Vagina (tissue), 2 donors: ENCODE data around the gene KIF3C.

ENCODE experiments used
- POLR2A ChIP-seq, 2 donors: fragments of 450-650 bp; IDR thresholded peaks; one replicate each; pipeline ENCODE4 v1.6.1; 2017; ENCODE audit warnings: antibody characterized with exemption in 2 of 2, mild to moderate bottlenecking in 2 of 2, moderate library complexity in 2 of 2
- POLR2AphosphoS5 ChIP-seq, 2 donors: sonication (generic); formaldehyde crosslinking; IDR thresholded peaks; one replicate each; pipeline ENCODE4 v1.9.0; 2017; ENCODE audit warnings: antibody characterized with exemption in 2 of 2, mild to moderate bottlenecking in 2 of 2, low read depth in 1 of 2; ENCODE audit not compliant: insufficient read depth in 1 of 2
- TF ChIP-seq, protein P1 (sequence below), 3 experiments: fragments of 450-650 bp in 2 of 3; fragments of 200-600 bp in 1 of 3; sonication (generic) in 1 of 3; IDR thresholded peaks; one replicate each; pipeline ENCODE4 v1.5.1; 2017 to 2019; ENCODE audit warnings: antibody characterized with exemption in 3 of 3, mild to moderate bottlenecking in 2 of 3, moderate library complexity in 2 of 3

DNA sequence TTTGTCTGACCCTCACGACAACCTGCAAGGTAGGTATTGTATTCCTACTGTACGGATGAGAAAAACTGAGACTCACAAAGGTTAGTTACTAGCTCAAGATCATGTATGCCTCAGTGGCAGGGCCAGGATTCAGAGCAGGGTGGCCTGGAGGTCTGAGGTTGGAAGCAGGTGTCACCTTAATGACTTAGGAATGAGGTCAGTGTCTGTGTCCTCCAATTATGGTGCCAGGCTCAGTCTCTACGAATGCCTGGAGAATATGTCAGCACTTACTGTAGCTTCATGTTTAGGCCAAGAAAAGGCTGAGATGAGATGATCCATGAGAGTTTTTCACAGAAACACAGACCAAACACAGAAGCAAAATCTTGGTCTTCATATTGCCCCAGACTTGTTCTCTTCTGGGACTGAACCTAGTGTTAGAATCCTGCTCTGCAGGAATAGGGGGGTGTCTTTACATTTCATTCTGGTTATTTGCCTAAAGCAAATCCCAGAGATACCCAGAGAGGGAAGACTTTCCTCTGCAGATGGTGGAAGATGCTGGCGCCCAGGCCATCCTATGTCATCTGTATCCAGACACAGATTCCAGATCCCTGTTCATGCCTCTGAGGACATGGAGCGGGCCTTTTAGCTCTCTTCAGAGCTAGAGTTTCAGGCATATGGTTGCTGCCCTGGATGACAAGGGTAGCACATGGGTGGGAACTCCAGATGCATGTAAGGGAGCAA is 35.3 kb upstream of the KIF3C start:
- TF ChIP-seq POLR2AphosphoS5 (IDR thresholded peaks at IDR 0.05; ENCODE audit: insufficient read depth in 1 of 2, low read depth in 1 of 2) (no peak), POLR2A (IDR thresholded peaks at IDR 0.05) (no peak)
- TF ChIP-seq, protein P1, sequence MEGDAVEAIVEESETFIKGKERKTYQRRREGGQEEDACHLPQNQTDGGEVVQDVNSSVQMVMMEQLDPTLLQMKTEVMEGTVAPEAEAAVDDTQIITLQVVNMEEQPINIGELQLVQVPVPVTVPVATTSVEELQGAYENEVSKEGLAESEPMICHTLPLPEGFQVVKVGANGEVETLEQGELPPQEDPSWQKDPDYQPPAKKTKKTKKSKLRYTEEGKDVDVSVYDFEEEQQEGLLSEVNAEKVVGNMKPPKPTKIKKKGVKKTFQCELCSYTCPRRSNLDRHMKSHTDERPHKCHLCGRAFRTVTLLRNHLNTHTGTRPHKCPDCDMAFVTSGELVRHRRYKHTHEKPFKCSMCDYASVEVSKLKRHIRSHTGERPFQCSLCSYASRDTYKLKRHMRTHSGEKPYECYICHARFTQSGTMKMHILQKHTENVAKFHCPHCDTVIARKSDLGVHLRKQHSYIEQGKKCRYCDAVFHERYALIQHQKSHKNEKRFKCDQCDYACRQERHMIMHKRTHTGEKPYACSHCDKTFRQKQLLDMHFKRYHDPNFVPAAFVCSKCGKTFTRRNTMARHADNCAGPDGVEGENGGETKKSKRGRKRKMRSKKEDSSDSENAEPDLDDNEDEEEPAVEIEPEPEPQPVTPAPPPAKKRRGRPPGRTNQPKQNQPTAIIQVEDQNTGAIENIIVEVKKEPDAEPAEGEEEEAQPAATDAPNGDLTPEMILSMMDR (IDR thresholded peaks at IDR 0.05) = no peak
